ENCODE measurements around the gene PCDHA9.

DNA sequence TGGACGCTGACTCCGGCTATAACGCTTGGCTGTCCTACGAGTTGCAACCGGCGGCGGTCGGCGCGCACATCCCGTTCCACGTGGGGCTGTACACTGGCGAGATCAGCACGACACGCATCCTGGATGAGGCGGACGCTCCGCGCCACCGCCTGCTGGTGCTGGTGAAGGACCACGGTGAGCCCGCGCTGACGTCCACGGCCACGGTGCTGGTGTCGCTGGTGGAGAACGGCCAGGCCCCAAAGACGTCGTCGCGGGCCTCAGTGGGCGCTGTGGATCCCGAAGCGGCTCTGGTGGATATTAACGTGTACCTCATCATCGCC lies 29.0 kb downstream of the PCDHA9 start:
- TF ChIP-seq, protein P1, sequence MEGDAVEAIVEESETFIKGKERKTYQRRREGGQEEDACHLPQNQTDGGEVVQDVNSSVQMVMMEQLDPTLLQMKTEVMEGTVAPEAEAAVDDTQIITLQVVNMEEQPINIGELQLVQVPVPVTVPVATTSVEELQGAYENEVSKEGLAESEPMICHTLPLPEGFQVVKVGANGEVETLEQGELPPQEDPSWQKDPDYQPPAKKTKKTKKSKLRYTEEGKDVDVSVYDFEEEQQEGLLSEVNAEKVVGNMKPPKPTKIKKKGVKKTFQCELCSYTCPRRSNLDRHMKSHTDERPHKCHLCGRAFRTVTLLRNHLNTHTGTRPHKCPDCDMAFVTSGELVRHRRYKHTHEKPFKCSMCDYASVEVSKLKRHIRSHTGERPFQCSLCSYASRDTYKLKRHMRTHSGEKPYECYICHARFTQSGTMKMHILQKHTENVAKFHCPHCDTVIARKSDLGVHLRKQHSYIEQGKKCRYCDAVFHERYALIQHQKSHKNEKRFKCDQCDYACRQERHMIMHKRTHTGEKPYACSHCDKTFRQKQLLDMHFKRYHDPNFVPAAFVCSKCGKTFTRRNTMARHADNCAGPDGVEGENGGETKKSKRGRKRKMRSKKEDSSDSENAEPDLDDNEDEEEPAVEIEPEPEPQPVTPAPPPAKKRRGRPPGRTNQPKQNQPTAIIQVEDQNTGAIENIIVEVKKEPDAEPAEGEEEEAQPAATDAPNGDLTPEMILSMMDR (IDR thresholded peaks at IDR 0.05): no peak
- TF ChIP-seq POLR2AphosphoS5 (IDR thresholded peaks at IDR 0.05) (no peak), POLR2A (IDR thresholded peaks at IDR 0.05) (no peak)

All from prostate gland (tissue), 2 donors.